ENCODE data around the gene GALNT15. TPM values are rescaled to one million over a fixed set of nuclear protein-coding genes. Genes with fewer than 3 reads are reported as not detected.
A peak's percentile ranks its signal among the peaks of the same experiment; 100 is the strongest.

Gene GALNT15
- total RNA-seq, 3 donors from 2014 or later, result 68.5 to 492 (median 215) TPM

DNA sequence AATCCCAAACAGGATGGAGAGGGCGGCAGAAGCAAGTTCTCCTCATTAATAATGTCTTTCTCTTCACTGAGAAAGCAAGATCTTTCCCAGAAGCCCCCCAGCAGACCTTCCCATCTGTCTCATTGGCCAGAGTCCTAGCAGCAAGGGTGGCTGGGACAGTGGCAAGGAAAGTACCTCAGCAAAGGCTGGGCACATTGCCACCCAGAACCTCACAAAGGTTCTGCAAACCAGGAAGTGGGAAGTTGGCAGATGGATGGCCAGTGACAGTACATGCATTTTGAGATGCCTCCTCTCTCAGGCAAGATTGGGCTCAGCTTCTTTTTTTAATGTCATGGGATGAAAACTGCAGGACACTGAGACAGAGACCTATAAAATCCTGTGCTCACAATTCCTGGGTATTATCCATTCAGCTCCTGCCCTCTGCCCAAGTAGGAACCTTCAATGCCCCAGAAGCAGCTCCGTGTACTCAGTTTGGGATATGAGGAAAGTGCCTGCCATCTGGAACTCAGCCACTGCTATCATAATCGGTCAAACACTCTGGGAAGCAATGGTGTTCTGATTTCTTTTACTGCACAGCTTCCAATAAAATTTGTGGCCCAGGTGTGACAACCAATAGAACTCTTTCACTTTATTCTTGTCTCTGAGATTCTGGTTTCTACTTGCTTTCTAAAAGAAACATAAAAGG lies 64.7 kb downstream of the GALNT15 start:
- Histone ChIP-seq H3K27me3 (no peaks in the 10 kb centered on the region), H3K4me1 (no peaks in the 10 kb centered on the region), H3K27ac (peak overlapping the region; percentile 15 to 82), H3K36me3 (no peaks in the 10 kb centered on the region), H3K9me3 (no peaks in the 10 kb centered on the region), H3K4me3 (no peak overlapping the region)
- TF ChIP-seq POLR2A (IDR thresholded peaks at IDR 0.05) (no peak), CTCF (IDR thresholded peaks at IDR 0.05) (no peak), POLR2AphosphoS5 (IDR thresholded peaks at IDR 0.05) (no peak)
- no peak for DNase-seq (ENCODE audit: low spot score in 2 of 2)
- intact Hi-C loops (cut with DNase I; ENCODE audit: low total_unique reads), result no loop called here

DNA sequence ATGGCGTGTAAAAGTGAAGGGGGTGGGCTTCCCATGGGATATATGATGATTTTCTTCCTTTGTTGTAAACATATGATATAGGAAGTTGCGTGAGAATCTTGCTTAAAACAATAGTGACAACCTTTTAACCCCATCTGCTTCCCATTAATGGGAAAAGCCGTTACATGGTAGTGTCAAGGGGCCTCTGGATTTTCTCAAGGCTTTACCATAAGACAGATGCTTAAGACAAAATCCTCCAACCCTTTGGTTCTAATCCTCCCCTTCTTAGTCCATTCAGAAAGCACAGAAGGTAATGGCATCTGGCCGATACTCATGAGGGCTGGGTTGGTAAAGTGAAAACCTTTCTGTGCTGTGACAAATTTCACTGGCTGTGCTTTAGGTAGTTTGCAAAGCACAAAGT lies 65.3 kb downstream of the GALNT15 start:
- no peak for DNase-seq (ENCODE audit: low spot score in 2 of 2)
- intact Hi-C loops (cut with DNase I; ENCODE audit: low total_unique reads), result no loop called here
- Histone ChIP-seq H3K4me3 (no peak overlapping the region), H3K36me3 (no peaks in the 10 kb centered on the region), H3K9me3 (no peaks in the 10 kb centered on the region), H3K4me1 (no peaks in the 10 kb centered on the region), H3K27ac (peak overlapping the region; percentile 15 to 82), H3K27me3 (no peaks in the 10 kb centered on the region)
- no peak for TF ChIP-seq CTCF (IDR thresholded peaks at IDR 0.05)
- TF ChIP-seq POLR2AphosphoS5 (IDR thresholded peaks at IDR 0.05), result no peak
- no peak for TF ChIP-seq POLR2A (IDR thresholded peaks at IDR 0.05)

GRCh38 chr3:16240229-16241023 lies 65.9 kb downstream of the GALNT15 start:
- peak overlapping the region; percentile 15 to 86 for H3K27ac ChIP-seq

GRCh38 chr3:16241225-16241624 lies 66.7 kb downstream of the GALNT15 start:
- Histone ChIP-seq H3K4me1 (no peaks in the 10 kb centered on the region), H3K4me3 (no peak overlapping the region), H3K36me3 (no peaks in the 10 kb centered on the region), H3K27ac (peak overlapping the region in 1 of 2 donors; percentile 86), H3K27me3 (no peaks in the 10 kb centered on the region), H3K9me3 (no peaks in the 10 kb centered on the region)
- intact Hi-C loops (cut with DNase I; ENCODE audit: low total_unique reads), result no loop called here
- no peak for DNase-seq (ENCODE audit: low spot score in 2 of 2)
- TF ChIP-seq CTCF (IDR thresholded peaks at IDR 0.05) (no peak), POLR2A (IDR thresholded peaks at IDR 0.05) (no peak), POLR2AphosphoS5 (IDR thresholded peaks at IDR 0.05) (no peak)

More at GRCh38 chr3:16240229-16241023, 65.9 kb downstream of the GALNT15 start:
- Histone ChIP-seq H3K36me3 (no peaks in the 10 kb centered on the region), H3K4me1 (no peaks in the 10 kb centered on the region), H3K27me3 (no peaks in the 10 kb centered on the region), H3K4me3 (no peak overlapping the region), H3K9me3 (no peaks in the 10 kb centered on the region)
- no peak for DNase-seq (ENCODE audit: low spot score in 2 of 2)
- TF ChIP-seq CTCF (IDR thresholded peaks at IDR 0.05), result no peak
- peak in 1 of 3 donors; percentile 34 for TF ChIP-seq POLR2AphosphoS5 (IDR thresholded peaks at IDR 0.05)
- TF ChIP-seq POLR2A (IDR thresholded peaks at IDR 0.05), result no peak
- intact Hi-C loops (cut with DNase I; ENCODE audit: low total_unique reads), result no loop called here

DNA sequence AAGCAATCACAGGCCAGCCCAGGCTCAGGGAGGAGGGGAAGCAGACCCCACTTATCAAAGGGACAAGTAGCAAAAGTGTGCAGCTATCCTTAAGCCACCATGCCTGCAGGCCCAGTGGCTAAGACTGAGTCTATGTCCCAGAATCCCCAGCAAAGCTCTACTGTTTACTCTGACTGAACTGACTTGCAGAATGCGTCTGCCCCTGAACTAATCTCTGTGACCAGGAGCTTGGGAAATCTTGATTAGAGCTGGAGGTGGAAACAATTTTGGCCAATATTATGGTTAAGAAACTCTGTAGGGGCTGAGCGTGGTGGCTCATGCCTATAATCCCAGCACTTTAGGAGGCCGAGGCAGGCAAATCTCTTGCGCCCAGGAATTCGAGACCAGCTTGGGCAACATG lies 67.7 kb downstream of the GALNT15 start:
- no peaks in the 10 kb centered on the region for H3K36me3 ChIP-seq
- H3K27ac ChIP-seq, result peak overlapping the region in 1 of 2 donors; percentile 86
- no peak overlapping the region for H3K4me3 ChIP-seq
- no peak for DNase-seq (ENCODE audit: low spot score in 2 of 2)
- no peaks in the 10 kb centered on the region for H3K27me3 ChIP-seq
- intact Hi-C loops (cut with DNase I; ENCODE audit: low total_unique reads), result no loop called here
- TF ChIP-seq CTCF (IDR thresholded peaks at IDR 0.05) (no peak), POLR2AphosphoS5 (IDR thresholded peaks at IDR 0.05) (no peak), POLR2A (IDR thresholded peaks at IDR 0.05) (no peak)
- H3K4me1 ChIP-seq, result no peaks in the 10 kb centered on the region
- H3K9me3 ChIP-seq, result no peaks in the 10 kb centered on the region

Measured in breast epithelium (tissue), 4 donors.